SJCRH30 (cell line): ENCODE results near the gene DNMT1. TPM values are rescaled to one million over a fixed set of nuclear protein-coding genes. Genes with fewer than 3 reads are reported as not detected.

Source experiments
- DNase-seq, 2 experiments: peaks; one replicate each; pipeline ENCODE4 v3.0.0-alpha.2; 2015 to 2020
- H3K27ac ChIP-seq: fragments of 250-450 bp; sonication (Bioruptor Pico); 2 replicates; pipeline ENCODE4 v1.5.1; 2020; ENCODE audit warnings: mild to moderate bottlenecking, moderate library complexity
- H3K27me3 ChIP-seq: fragments of 250-450 bp; sonication (Bioruptor Pico); 2 replicates; pipeline ENCODE4 v1.5.1; 2020; ENCODE audit warnings: mild to moderate bottlenecking, moderate library complexity
- H3K36me3 ChIP-seq: fragments of 250-450 bp; sonication (Bioruptor Pico); 2 replicates; pipeline ENCODE4 v1.5.1; 2020; ENCODE audit warnings: mild to moderate bottlenecking, moderate library complexity
- H3K4me1 ChIP-seq: fragments of 250-450 bp; sonication (Bioruptor Pico); 2 replicates; pipeline ENCODE4 v1.5.1; 2020; ENCODE audit warnings: mild to moderate bottlenecking, moderate library complexity
- H3K4me3 ChIP-seq: fragments of 250-450 bp; sonication (Bioruptor Pico); 2 replicates; pipeline ENCODE4 v1.5.1; 2020; ENCODE audit warnings: mild to moderate bottlenecking, moderate library complexity
- H3K9me3 ChIP-seq: fragments of 250-450 bp; sonication (Bioruptor Pico); replicated peaks from 2 replicates; pipeline ENCODE4 v1.5.1; 2020; ENCODE audit warnings: mild to moderate bottlenecking, moderate library complexity
- total RNA-seq: library from RNA; depleted of rRNA; stranded (reverse); fragments of >200 nt; shearing (Covaris generic); gene quantifications from 2 replicates; pipeline ENCODE4 v1.2.3, GENCODE V29; 2014

Gene DNMT1
- total RNA-seq, 1 experiment from 2014 or later = 151 TPM

- peak overlapping the region; percentile 51 for H3K27ac ChIP-seq
- no peak overlapping the region for H3K4me3 ChIP-seq
- H3K27me3 ChIP-seq = no peaks in the 10 kb centered on the region
- DNase-seq = peak; percentile 86 to 92
- no peaks in the 10 kb centered on the region for H3K4me1 ChIP-seq
- H3K9me3 ChIP-seq = no peaks in the 10 kb centered on the region
- no peaks in the 10 kb centered on the region for H3K36me3 ChIP-seq
Observed at GRCh38 chr19:10227026-10227971, 32.5 kb upstream of the DNMT1 start.

- Histone ChIP-seq H3K9me3 (no peaks in the 10 kb centered on the region), H3K27ac (no peak overlapping the region; the same call in 1 of the 2 replicates), H3K4me1 (no peaks in the 10 kb centered on the region), H3K27me3 (no peaks in the 10 kb centered on the region), H3K36me3 (no peaks in the 10 kb centered on the region), H3K4me3 (no peak overlapping the region)
- peak; percentile 37 to 42 for DNase-seq
Observed at GRCh38 chr19:10226376-10227025, 31.7 kb upstream of the DNMT1 start.

GRCh38 chr19:10226021-10226375, 31.2 kb upstream of the DNMT1 start:
- no peak for DNase-seq
- Histone ChIP-seq H3K27me3 (no peaks in the 10 kb centered on the region), H3K9me3 (no peaks in the 10 kb centered on the region), H3K4me3 (no peak overlapping the region), H3K36me3 (no peaks in the 10 kb centered on the region), H3K27ac (no peak overlapping the region), H3K4me1 (no peaks in the 10 kb centered on the region)

GRCh38 chr19:10224337-10224736, 29.6 kb upstream of the DNMT1 start:
- no peaks in the 10 kb centered on the region for H3K27me3 ChIP-seq
- H3K36me3 ChIP-seq = no peaks in the 10 kb centered on the region
- no peak overlapping the region for H3K4me3 ChIP-seq
- H3K27ac ChIP-seq = no peak overlapping the region
- H3K4me1 ChIP-seq = no peaks in the 10 kb centered on the region
- no peak for DNase-seq
- no peaks in the 10 kb centered on the region for H3K9me3 ChIP-seq

- no peaks in the 10 kb centered on the region for H3K9me3 ChIP-seq
- H3K4me3 ChIP-seq = no peak overlapping the region
- H3K36me3 ChIP-seq = no peaks in the 10 kb centered on the region
- no peaks in the 10 kb centered on the region for H3K4me1 ChIP-seq
- no peak for DNase-seq
- H3K27ac ChIP-seq = no peak overlapping the region
- no peaks in the 10 kb centered on the region for H3K27me3 ChIP-seq
Observed at GRCh38 chr19:10223488-10224213, 28.9 kb upstream of the DNMT1 start.

GRCh38 chr19:10222201-10222890, 27.6 kb upstream of the DNMT1 start:
- no peaks in the 10 kb centered on the region for H3K27me3 ChIP-seq
- H3K9me3 ChIP-seq = no peaks in the 10 kb centered on the region
- DNase-seq = no peak
- H3K36me3 ChIP-seq = no peaks in the 10 kb centered on the region
- no peak overlapping the region for H3K27ac ChIP-seq
- H3K4me1 ChIP-seq = no peaks in the 10 kb centered on the region
- H3K4me3 ChIP-seq = no peak overlapping the region

GRCh38 chr19:10220695-10221094, 25.9 kb upstream of the DNMT1 start:
- Histone ChIP-seq H3K9me3 (no peaks in the 10 kb centered on the region), H3K4me1 (no peaks in the 10 kb centered on the region), H3K4me3 (no peak overlapping the region), H3K36me3 (no peaks in the 10 kb centered on the region), H3K27ac (no peak overlapping the region), H3K27me3 (no peaks in the 10 kb centered on the region)
- DNase-seq = no peak

- Histone ChIP-seq H3K36me3 (no peaks in the 10 kb centered on the region), H3K9me3 (no peaks in the 10 kb centered on the region), H3K27me3 (no peaks in the 10 kb centered on the region), H3K27ac (no peak overlapping the region), H3K4me3 (no peak overlapping the region), H3K4me1 (no peaks in the 10 kb centered on the region)
- peak; percentile 49 to 71 for DNase-seq
Observed at GRCh38 chr19:10219678-10220077, 24.9 kb upstream of the DNMT1 start.

GRCh38 chr19:10217085-10217484, 22.3 kb upstream of the DNMT1 start:
- Histone ChIP-seq H3K9me3 (no peaks in the 10 kb centered on the region), H3K4me1 (no peaks in the 10 kb centered on the region), H3K4me3 (no peak overlapping the region), H3K27ac (no peak overlapping the region), H3K27me3 (no peaks in the 10 kb centered on the region), H3K36me3 (no peaks in the 10 kb centered on the region)
- no peak for DNase-seq

- Histone ChIP-seq H3K36me3 (no peaks in the 10 kb centered on the region), H3K27me3 (no peaks in the 10 kb centered on the region), H3K4me1 (no peaks in the 10 kb centered on the region), H3K4me3 (no peak overlapping the region), H3K9me3 (no peaks in the 10 kb centered on the region), H3K27ac (no peak overlapping the region)
- DNase-seq = no peak
Observed at GRCh38 chr19:10214784-10215183, 20.0 kb upstream of the DNMT1 start.

- no peak for DNase-seq
- no peaks in the 10 kb centered on the region for H3K27me3 ChIP-seq
- no peaks in the 10 kb centered on the region for H3K4me1 ChIP-seq
- no peak overlapping the region for H3K27ac ChIP-seq
- H3K9me3 ChIP-seq = no peaks in the 10 kb centered on the region
- H3K4me3 ChIP-seq = no peak overlapping the region
- H3K36me3 ChIP-seq = no peaks in the 10 kb centered on the region
Observed at GRCh38 chr19:10211691-10212090, 16.9 kb upstream of the DNMT1 start.

- no peaks in the 10 kb centered on the region for H3K27me3 ChIP-seq
- H3K9me3 ChIP-seq = no peaks in the 10 kb centered on the region
- DNase-seq = no peak
- no peak overlapping the region for H3K27ac ChIP-seq
- no peaks in the 10 kb centered on the region for H3K36me3 ChIP-seq
- no peaks in the 10 kb centered on the region for H3K4me1 ChIP-seq
- H3K4me3 ChIP-seq = no peak overlapping the region
Observed at GRCh38 chr19:10211061-10211460, 16.3 kb upstream of the DNMT1 start.

- H3K9me3 ChIP-seq = no peaks in the 10 kb centered on the region
- no peak for DNase-seq
- H3K27me3 ChIP-seq = no peaks in the 10 kb centered on the region
- H3K36me3 ChIP-seq = no peaks in the 10 kb centered on the region
- H3K4me3 ChIP-seq = no peak overlapping the region
- H3K27ac ChIP-seq = no peak overlapping the region
- no peaks in the 10 kb centered on the region for H3K4me1 ChIP-seq
Observed at GRCh38 chr19:10209315-10209714, 14.6 kb upstream of the DNMT1 start.

GRCh38 chr19:10207026-10207425, 12.3 kb upstream of the DNMT1 start:
- Histone ChIP-seq H3K27ac (no peak overlapping the region), H3K4me1 (no peaks in the 10 kb centered on the region), H3K9me3 (no peaks in the 10 kb centered on the region), H3K27me3 (no peaks in the 10 kb centered on the region), H3K4me3 (no peak overlapping the region), H3K36me3 (no peaks in the 10 kb centered on the region)
- DNase-seq = no peak
